Aorta (tissue), 5 donors: ENCODE measurements around the gene VAMP8. TPM values are rescaled to one million over a fixed set of nuclear protein-coding genes. Genes with fewer than 3 reads are reported as not detected.
"Not testable (repeated sequence)": the region's sequence is repeated elsewhere in the genome, so short reads cannot be mapped to it uniquely, and the experiment has no call there.

Source experiments
- ATAC-seq: fragments of 200-7000 bp; cut with Tn5 transposase; one replicate; pipeline ENCODE4 v1.9.1; 2022; ENCODE audit warnings: moderate library complexity; ENCODE audit not compliant: low FRiP score
- DNase-seq, 2 donors: peaks; one replicate each; pipeline ENCODE4 v3.0.0-alpha.2; 2020
- H3K27ac ChIP-seq, 2 donors: one replicate each; pipeline ENCODE4 v1.5.1; 2013; ENCODE audit warnings: low read length in 2 of 2, mild to moderate bottlenecking in 2 of 2, moderate library complexity in 2 of 2, control low read depth in 1 of 2, inconsistent platforms in 1 of 2, low read depth in 1 of 2
- H3K27me3 ChIP-seq, 2 donors: one replicate each; pipeline ENCODE4 v1.6.1; 2013; ENCODE audit warnings: control low read depth in 1 of 2, low read length in 1 of 2, mild to moderate bottlenecking in 1 of 2, moderate library complexity in 1 of 2; ENCODE audit not compliant: insufficient read depth in 2 of 2, control insufficient read depth in 1 of 2
- H3K36me3 ChIP-seq, 2 donors: one replicate each; pipeline ENCODE4 v1.6.1; 2013; ENCODE audit warnings: control low read depth in 1 of 2, low read length in 1 of 2, mild to moderate bottlenecking in 1 of 2; ENCODE audit not compliant: insufficient read depth in 2 of 2, control insufficient read depth in 1 of 2
- H3K4me1 ChIP-seq, 2 donors: one replicate each; pipeline ENCODE4 v1.6.1; 2013; ENCODE audit warnings: low read length in 2 of 2, control low read depth in 1 of 2, mild to moderate bottlenecking in 1 of 2, moderate library complexity in 1 of 2; ENCODE audit not compliant: insufficient read depth in 2 of 2, control insufficient read depth in 1 of 2
- H3K4me3 ChIP-seq, 2 donors: one replicate each; pipeline ENCODE4 v1.5.1; 2013; ENCODE audit warnings: low read length in 2 of 2, control low read depth in 1 of 2, mild to moderate bottlenecking in 1 of 2
- H3K9me3 ChIP-seq: one replicate; pipeline ENCODE4 v1.6.1; 2013; ENCODE audit warnings: mild to moderate bottlenecking, low read length; ENCODE audit not compliant: control insufficient read depth
- WGBS, 2 donors: extraction: QIAGEN DNeasy Blood & Tissue Kit; methylation state at CpG; one replicate each; pipeline ENCODE4 v1.1.7; 2013; 5-methylcytosine and 5-hydroxymethylcytosine counted together
- intact Hi-C, 2 donors: fragments of 100-400 bp; cut with DNase I; formaldehyde crosslinking; loops; one replicate each; pipeline versions ENCODE4 v1.14.2 to v1.15.0; 2022
- polyA plus RNA-seq, 2 donors: library from polyadenylated mRNA; stranded (reverse); fragments of 200-250 nt; gene quantifications; one replicate each; pipeline ENCODE4 v1.2.3, GENCODE V29; 2013
- total RNA-seq, 2 donors: library from RNA; stranded (reverse); fragmentation: NEBNext Ultra II Directional; extraction: Animal tissue kit (Norgen Biotek cat#: 25700); gene quantifications; one replicate each; pipeline ENCODE4 v1.2.1, GENCODE V29; 2021
- donor health status: healthy with polysubstance abuse.
- donor health status: Bipolar disorder and iron deficiency.
- donor health status: DM: no; HTN: no; CAD: no.
- donor health status: DM: no; HTN: no; CAD: no.
- donor health status: DM: yes; HTN: yes; CAD: no.

Gene VAMP8
- total and polyA plus RNA-seq, 4 donors, result 23.9 to 256 (median 42.0) TPM

DNA sequence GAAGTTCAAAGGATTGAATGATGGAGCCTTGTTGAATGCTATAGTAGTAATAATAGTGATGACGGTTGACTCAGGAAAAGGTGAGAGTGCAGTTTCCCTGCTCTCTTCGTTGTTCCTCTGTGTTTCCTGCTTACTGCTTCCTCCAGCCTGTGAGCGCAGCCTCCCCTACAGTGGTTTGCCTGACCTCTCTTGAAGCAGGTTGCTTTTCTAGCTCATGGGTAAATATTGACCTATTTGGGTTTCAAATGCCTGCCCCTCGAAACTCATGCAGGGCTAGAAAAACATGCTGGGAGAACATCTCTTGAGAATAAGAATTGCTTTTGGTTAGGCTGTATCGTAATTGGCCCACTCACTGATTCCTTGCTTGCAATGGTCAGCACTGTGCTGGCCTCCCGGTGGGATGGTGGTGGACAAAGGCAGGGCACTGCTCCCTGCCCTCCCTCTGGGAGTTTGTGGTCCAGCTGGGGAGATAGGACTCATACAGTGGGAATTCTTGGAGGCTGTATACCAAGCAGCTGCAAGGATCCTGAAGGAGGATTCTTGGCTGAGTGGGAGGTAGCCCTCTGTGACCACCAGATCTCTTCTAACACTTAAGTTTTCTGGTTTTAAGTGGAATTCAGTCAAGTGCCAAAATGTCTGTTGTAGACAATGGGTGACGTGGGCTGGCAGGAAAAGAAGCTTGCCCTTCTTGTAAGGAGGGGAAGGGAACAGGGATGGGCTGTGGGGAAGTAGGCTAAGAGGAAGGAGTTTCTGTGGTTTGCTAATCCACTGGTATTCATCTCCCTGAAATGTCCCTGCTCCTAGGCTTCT is 12.8 kb downstream of the VAMP8 start:
- Histone ChIP-seq H3K4me1 (peaks cover 0 to 6% of the 10 kb centered on the region in 2 donors), H3K9me3 (no peaks in the 10 kb centered on the region), H3K27me3 (no peaks in the 10 kb centered on the region), H3K4me3 (no peak overlapping the region), H3K36me3 (no peaks in the 10 kb centered on the region), H3K27ac (peak overlapping the region in 1 of 2 donors; percentile 72)
- DNase-seq, result peak in 1 of 2 donors; percentile 75
- 8 to 9% methylated on average over 7 of the region's 7 CpGs for WGBS, 2 donors
- intact Hi-C loops, result no loop called here
- no peak for ATAC-seq

DNA sequence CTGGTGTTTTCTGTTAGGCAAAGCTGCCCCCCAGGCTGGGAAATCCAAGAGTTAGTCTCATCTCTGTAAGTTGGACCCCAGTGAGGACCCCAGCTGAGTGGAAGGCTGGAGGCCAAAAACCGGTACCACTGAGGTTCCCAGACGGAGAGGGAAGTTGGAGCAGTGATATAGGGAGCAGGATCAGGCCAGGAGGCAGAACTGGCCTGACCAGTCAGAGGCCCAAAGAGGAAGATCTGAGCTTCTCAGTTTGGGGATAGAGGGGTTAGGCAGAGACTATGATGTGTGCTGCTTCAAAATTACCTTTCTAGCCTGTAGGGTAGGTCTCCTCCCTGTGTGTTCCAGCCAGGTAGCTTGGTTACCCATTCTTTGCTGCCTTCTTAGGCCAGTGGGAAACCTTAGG is 13.6 kb downstream of the VAMP8 start:
- Histone ChIP-seq H3K9me3 (no peaks in the 10 kb centered on the region), H3K4me3 (no peak overlapping the region), H3K4me1 (peaks cover 0 to 6% of the 10 kb centered on the region in 2 donors), H3K27me3 (no peaks in the 10 kb centered on the region), H3K36me3 (no peaks in the 10 kb centered on the region), H3K27ac (peak overlapping the region in 1 of 2 donors; percentile 72)
- ATAC-seq (no peak), DNase-seq (no peak)
- WGBS, 2 donors, result 59 to 65% methylated on average over 2 of the region's 2 CpGs
- intact Hi-C loops, result no loop called here

DNA sequence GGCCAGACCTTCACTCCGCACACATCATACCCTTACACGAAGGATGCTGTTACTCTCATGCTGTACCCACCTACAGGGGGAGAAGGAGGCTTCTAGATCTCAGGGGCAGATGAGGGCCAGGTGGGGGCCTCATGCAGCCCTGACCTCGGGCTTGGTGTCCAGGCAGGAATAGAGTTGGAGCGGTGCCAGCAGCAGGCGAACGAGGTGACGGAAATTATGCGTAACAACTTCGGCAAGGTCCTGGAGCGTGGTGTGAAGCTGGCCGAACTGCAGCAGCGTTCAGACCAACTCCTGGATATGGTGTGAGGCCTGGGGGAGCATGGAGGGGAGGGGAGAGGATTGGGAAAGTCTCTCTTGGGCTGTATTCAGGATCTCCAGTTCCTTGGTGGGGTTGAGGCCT is 14.2 kb downstream of the VAMP8 start:
- 73 to 78% methylated on average over 12 of the region's 12 CpGs for WGBS, 2 donors
- no peaks in the 10 kb centered on the region for H3K36me3 ChIP-seq
- DNase-seq (peak in 1 of 2 donors; percentile 52), ATAC-seq (no peak)
- intact Hi-C loops, result no loop called here
- no peaks in the 10 kb centered on the region for H3K9me3 ChIP-seq
- H3K27me3 ChIP-seq, result no peaks in the 10 kb centered on the region
- H3K27ac ChIP-seq, result peak overlapping the region in 1 of 2 donors; percentile 29
- H3K4me1 ChIP-seq, result peaks cover 0 to 6% of the 10 kb centered on the region in 2 donors
- no peak overlapping the region for H3K4me3 ChIP-seq

DNA sequence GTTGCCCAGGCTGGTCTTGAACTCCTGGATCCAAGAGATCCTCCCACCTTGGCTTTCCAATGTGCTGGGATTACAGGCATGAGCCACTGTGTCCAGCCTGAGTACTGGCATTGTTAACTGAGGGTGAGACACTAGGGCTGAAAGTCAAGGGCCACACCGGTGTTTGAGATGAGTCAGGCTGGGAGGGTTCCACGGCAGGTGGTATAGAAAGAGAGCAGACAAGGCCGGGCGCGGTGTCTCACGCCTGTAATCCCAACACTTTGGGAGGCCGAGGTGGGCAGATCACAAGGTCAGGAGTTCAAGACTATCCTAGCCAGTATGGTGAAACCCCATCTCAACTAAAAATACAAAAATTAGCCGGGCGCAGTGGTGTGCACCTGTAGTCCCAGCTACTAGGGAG is 14.9 kb downstream of the VAMP8 start:
- intact Hi-C loops, H3K27me3 ChIP-seq, H3K27ac ChIP-seq, H3K4me3 ChIP-seq, H3K4me1 ChIP-seq, H3K9me3 ChIP-seq, ATAC-seq, H3K36me3 ChIP-seq, DNase-seq: not testable (repeated sequence)
- WGBS, 2 donors, result 94 to 95% methylated on average over 9 of the region's 9 CpGs

DNA sequence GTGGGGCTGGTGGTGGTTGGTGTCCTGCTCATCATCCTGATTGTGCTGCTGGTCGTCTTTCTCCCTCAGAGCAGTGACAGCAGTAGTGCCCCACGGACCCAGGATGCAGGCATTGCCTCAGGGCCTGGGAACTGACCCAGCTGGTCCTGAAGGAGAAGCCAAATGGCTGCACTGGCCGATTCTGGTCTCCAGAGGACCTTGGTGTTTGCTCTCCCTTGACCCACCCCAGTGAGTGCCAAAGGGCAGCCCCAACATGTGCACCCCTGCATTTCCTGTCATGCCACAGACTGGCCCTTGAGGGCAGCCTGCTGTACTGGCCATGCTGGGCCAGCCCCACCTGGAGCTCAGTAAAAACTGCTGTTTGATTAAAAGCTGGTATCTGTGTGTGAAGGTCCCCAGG is 15.6 kb downstream of the VAMP8 start:
- Histone ChIP-seq H3K36me3 (no peaks in the 10 kb centered on the region), H3K9me3 (no peaks in the 10 kb centered on the region), H3K27me3 (no peaks in the 10 kb centered on the region), H3K4me1 (peaks cover 0 to 6% of the 10 kb centered on the region in 2 donors), H3K4me3 (no peak overlapping the region), H3K27ac (no peak overlapping the region)
- intact Hi-C loops, result no loop called here
- WGBS, 2 donors, result 30 to 40% methylated on average over 3 of the region's 3 CpGs
- no peak for DNase-seq
- ATAC-seq, result no peak

DNA sequence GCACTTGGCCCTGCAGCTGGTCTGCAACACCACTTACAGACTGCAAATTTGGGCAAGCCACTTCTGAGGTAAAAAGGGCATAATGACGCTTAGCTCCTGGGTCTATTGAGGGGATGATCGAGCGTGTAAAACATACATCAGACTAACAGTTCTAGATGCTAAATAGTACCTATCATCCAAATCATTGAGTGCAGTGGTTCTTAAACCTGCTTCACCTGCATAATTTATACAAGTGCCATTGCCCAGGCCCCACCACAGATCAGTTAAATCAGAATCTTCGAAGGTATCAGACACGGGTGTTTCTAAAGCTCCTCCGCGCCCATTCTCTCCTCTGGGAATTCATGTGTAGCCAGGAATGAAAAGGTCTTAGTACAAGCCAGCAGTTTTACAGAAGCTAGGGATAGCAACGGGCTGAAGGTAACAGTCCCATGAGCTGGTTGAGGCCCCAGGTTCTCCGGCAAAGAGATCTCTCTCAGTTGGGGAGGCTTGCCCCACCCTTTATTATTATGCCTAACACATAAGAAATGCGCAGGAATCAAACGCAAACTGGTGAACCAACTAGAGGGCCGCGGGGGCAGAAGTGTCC is 17.4 kb downstream of the VAMP8 start:
- WGBS, 2 donors, result 16 to 17% methylated on average over 13 of the region's 13 CpGs
- peaks cover 0 to 6% of the 10 kb centered on the region in 2 donors for H3K4me1 ChIP-seq
- no peaks in the 10 kb centered on the region for H3K36me3 ChIP-seq
- no peaks in the 10 kb centered on the region for H3K27me3 ChIP-seq
- peak overlapping the region; percentile 8 to 9 for H3K4me3 ChIP-seq
- peak; percentile 0 for ATAC-seq
- intact Hi-C loops, result no loop called here
- no peak for DNase-seq
- H3K27ac ChIP-seq, result peak overlapping the region in 1 of 2 donors; percentile 87
- no peaks in the 10 kb centered on the region for H3K9me3 ChIP-seq

DNA sequence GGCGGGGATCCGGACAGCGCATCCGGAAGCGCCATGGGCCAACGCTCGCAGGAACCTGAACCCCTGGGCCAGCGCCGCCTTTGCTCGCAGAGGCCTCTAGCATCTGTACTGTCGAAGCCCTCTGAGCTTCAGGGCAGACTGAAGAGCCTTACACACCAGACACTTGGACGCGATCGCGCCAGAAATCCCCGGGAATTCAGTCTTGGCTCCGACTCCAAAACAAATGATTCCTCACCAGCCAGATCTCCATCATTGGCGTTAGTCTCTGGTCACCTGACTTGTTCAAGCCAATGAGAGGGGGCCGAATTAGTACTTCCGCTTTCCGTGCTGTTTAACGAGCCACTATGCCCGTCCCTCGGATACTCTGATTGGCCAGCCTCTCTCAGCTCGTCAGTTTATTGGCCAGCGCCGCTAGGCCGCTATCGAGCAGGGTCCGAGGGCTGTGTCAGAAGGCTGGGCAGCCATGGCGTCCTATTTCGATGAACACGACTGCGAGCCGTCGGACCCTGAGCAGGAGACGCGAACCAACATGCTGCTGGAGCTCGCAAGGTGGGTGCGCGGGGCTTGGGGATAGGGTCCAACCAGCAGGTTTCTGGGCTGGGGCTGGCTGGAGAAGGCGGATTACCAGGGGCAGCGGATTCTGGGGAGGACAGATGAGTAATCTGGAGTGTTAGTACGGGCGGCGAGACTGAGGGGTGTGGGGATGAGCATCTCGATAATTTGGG is 18.1 kb downstream of the VAMP8 start, which contains the start of gene RNF181:
RNF181 (plus strand) TSS at position 445 of the 725 bp plus-strand sequence; CDS start at position 464, 19 bp downstream.
- Histone ChIP-seq H3K36me3 (no peaks in the 10 kb centered on the region), H3K9me3 (no peaks in the 10 kb centered on the region), H3K27ac (peak within 1 kb of the TSS; percentile 63 to 87), H3K4me1 (peaks cover 0 to 6% of the 10 kb centered on the region in 2 donors), H3K4me3 (peak within 1 kb of the TSS; percentile 30 to 90), H3K27me3 (no peaks in the 10 kb centered on the region)
- intact Hi-C loops, result no loop called here
- WGBS, 2 donors, result 0% methylated on average over 47 of the region's 47 CpGs
- ATAC-seq (peak; percentile 97), DNase-seq (peak; percentile 96 to 97)

DNA sequence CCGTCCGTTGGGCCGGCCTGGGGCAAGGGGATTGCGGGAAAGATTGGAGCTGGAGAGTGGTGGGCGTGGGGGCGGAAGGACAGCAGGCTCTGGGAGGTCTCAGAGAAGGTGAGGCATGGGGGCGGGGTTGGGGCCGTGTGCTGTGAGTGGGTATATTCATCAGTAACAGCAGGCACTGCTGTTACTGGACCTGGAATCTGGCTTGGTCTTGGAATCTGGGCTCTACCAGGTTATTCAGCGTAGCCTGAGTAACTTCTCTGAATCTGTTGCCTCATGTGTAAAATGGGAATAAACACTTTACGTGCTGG is 18.6 kb downstream of the VAMP8 start:
- ATAC-seq (no peak), DNase-seq (no peak)
- Histone ChIP-seq H3K4me3 (peak overlapping the region; percentile 30 to 90), H3K36me3 (no peaks in the 10 kb centered on the region), H3K27ac (peak overlapping the region; percentile 63 to 74), H3K4me1 (peaks cover 0 to 3% of the 10 kb centered on the region in 2 donors), H3K27me3 (no peaks in the 10 kb centered on the region), H3K9me3 (no peaks in the 10 kb centered on the region)
- intact Hi-C loops, result no loop called here
- 0% methylated on average over 10 of the region's 10 CpGs for WGBS, 2 donors
